GM12878 (cell line): Measurements from ENCODE around the gene NOTCH1. TPM values are rescaled to one million over a fixed set of nuclear protein-coding genes. Genes with fewer than 3 reads are reported as not detected.

Source experiments
- ATAC-seq: fragments of 200-7000 bp; cut with Tn5 transposase; 3 replicates; pipeline ENCODE4 v1.9.1; 2020; ENCODE audit warnings: mild to moderate bottlenecking, moderate library complexity
- BruUV-seq: library from RNA; stranded (reverse); fragments of 400-500 nt; replicated peaks from 2 replicates; lab custom pipeline; 2021; lab: Mats Ljungman, UMichigan
- CTCF ChIA-PET: fragments of 300-600 bp; sonication (Branson Sonifier 250); formaldehyde crosslinking; extraction: SDS; loops from one replicate; lab custom pipeline; 2021; ENCODE audit warnings: inconsistent platforms; lab: Yijun Ruan, JAX
- POLR2A ChIA-PET: fragments of 350-600 bp; formaldehyde crosslinking; extraction: SDS; loops from one replicate; lab custom pipeline; 2021; ENCODE audit warnings: inconsistent platforms; lab: Charles Lee
- RAD21 ChIA-PET: fragments of 300-600 bp; sonication (Branson Sonifier 250); formaldehyde crosslinking; loops from one replicate; lab custom pipeline; 2023; ENCODE audit warnings: antibody characterized with exemption; ENCODE audit not compliant: unreplicated experiment; lab: Charles Lee
- SMC1A ChIA-PET: fragments of 300-600 bp; sonication (Branson Sonifier 250); formaldehyde crosslinking; loops from one replicate; lab custom pipeline; 2023; ENCODE audit not compliant: unreplicated experiment, uncharacterized antibody; lab: Charles Lee
- DNase-seq: peaks from one replicate; pipeline ENCODE4 v3.0.0-alpha.2; 2011; ENCODE audit warnings: low read depth, low spot score
- FAIRE-seq: peaks from 3 replicates; lab custom pipeline; 2011; peaks lifted over from hg19 to GRCh38; lab: Jason Lieb, UNC
- H2AFZ ChIP-seq: 2 replicates; pipeline ENCODE4 v1.6.0; 2011; ENCODE audit warnings: low read depth, low read length, control low read depth; ENCODE audit not compliant: control insufficient read depth
- H3K27ac ChIP-seq: 2 replicates; pipeline ENCODE4 v1.5.1; 2011; ENCODE audit warnings: control low read depth; ENCODE audit not compliant: control insufficient read depth, insufficient read depth
- H3K27me3 ChIP-seq, 2 experiments: replicated peaks in 1 of 2; 2 replicates each; pipeline versions ENCODE4 v1.6.0 to v1.6.1; 2011; ENCODE audit warnings: low read length in 1 of 2; ENCODE audit not compliant: control insufficient read depth in 2 of 2, insufficient read depth in 2 of 2
- H3K36me3 ChIP-seq, 2 experiments: 2 replicates each; pipeline ENCODE4 v1.5.1; 2011; ENCODE audit warnings: low read length in 1 of 2; ENCODE audit not compliant: control insufficient read depth in 2 of 2, insufficient read depth in 2 of 2
- H3K4me1 ChIP-seq: 2 replicates; pipeline ENCODE4 v1.6.1; 2011; ENCODE audit warnings: mild to moderate bottlenecking, low read length, moderate library complexity, mixed read lengths; ENCODE audit not compliant: control insufficient read depth, insufficient read depth
- H3K4me2 ChIP-seq: 2 replicates; pipeline ENCODE4 v1.6.0; 2011; ENCODE audit warnings: control low read depth; ENCODE audit not compliant: control insufficient read depth, insufficient read depth
- H3K4me3 ChIP-seq: fragments of 200-600 bp; sonication (generic); 2 replicates; pipeline ENCODE4 v1.5.1; 2016
- H3K79me2 ChIP-seq: 2 replicates; pipeline ENCODE4 v1.6.0; 2011; ENCODE audit warnings: low read length; ENCODE audit not compliant: control insufficient read depth, insufficient read depth
- H3K9ac ChIP-seq: 2 replicates; pipeline ENCODE4 v1.8.0; 2011; ENCODE audit warnings: low read length, control low read depth, mixed read lengths; ENCODE audit not compliant: control insufficient read depth, insufficient read depth
- H3K9me3 ChIP-seq: replicated peaks from 3 replicates; pipeline ENCODE4 v1.5.1; 2011; ENCODE audit warnings: mild to moderate bottlenecking, low read length; ENCODE audit not compliant: control insufficient read depth, insufficient read depth
- H4K20me1 ChIP-seq: 2 replicates; pipeline ENCODE4 v1.6.0; 2011; ENCODE audit not compliant: control insufficient read depth, insufficient read depth
- ATF3 ChIP-seq: IDR thresholded peaks from 2 replicates; pipeline ENCODE4 v1.6.1; 2011; ENCODE audit warnings: low read depth, mild to moderate bottlenecking, low read length, moderate library complexity, borderline replicate concordance; ENCODE audit errors: extremely low read depth
- BCLAF1 ChIP-seq: fragments of 450-650 bp; IDR thresholded peaks from 2 replicates; pipeline ENCODE4 v1.6.1; 2017; ENCODE audit warnings: antibody characterized with exemption, mild to moderate bottlenecking, moderate library complexity
- CBX3 ChIP-seq: fragments of 200-600 bp; sonication (generic); IDR thresholded peaks from 2 replicates; pipeline ENCODE4 v1.6.1; 2016; ENCODE audit warnings: low read depth, borderline replicate concordance
- IKZF2 ChIP-seq, 2 experiments: fragments of 450-650 bp; IDR thresholded peaks; 2 replicates each; pipeline ENCODE4 v1.6.1; 2017; ENCODE audit warnings: mild to moderate bottlenecking in 2 of 2, moderate library complexity in 2 of 2
- IRF4 ChIP-seq: IDR thresholded peaks from 2 replicates; pipeline ENCODE4 v1.6.1; 2011; ENCODE audit warnings: low read depth, low read length
- NBN ChIP-seq: fragments of 450-650 bp; IDR thresholded peaks from 2 replicates; pipeline ENCODE4 v1.6.1; 2016
- NFYB ChIP-seq: IDR thresholded peaks from 2 replicates; pipeline ENCODE4 v1.6.1; 2011; ENCODE audit warnings: low read depth, mild to moderate bottlenecking, low read length, improper control_type of control experiment, moderate library complexity; ENCODE audit not compliant: insufficient read depth
- SP1 ChIP-seq: IDR thresholded peaks from one replicate; pipeline ENCODE4 v1.6.1; 2011; ENCODE audit warnings: low read depth, low read length
- WGBS: methylation state at CpG from one replicate; pipeline ENCODE4 v1.1.6; 2016; ENCODE audit warnings: low lambda C conversion rate; ENCODE audit not compliant: insufficient replicate concordance, insufficient coverage; ENCODE audit errors: missing lambda C conversion rate; 5-methylcytosine and 5-hydroxymethylcytosine counted together
- in situ Hi-C: fragments of 300-500 bp; cut with MboI; formaldehyde crosslinking; loops from 9 replicates; pipeline ENCODE4 v1.14.3; 2018; ENCODE audit warnings: mixed read lengths
- intact Hi-C: fragments of 100-400 bp; cut with micrococcal nuclease; formaldehyde crosslinking; loops from one replicate; pipeline ENCODE4 v1.14.2; 2022; ENCODE audit not compliant: unreplicated experiment
- polyA plus RNA-seq, 11 experiments: library from polyadenylated mRNA; depleted of rRNA in 4 of 11; unstranded in 6 of 11; stranded (reverse) in 5 of 11; fragments of >200 nt; fragmentation: Nextera tagmentation in 4 of 11; fragmentation: Illumina TruSeq in 1 of 11; extraction: Ambion mirVana in 4 of 11; extraction: Trizol in 1 of 11; gene quantifications; 1 replicate in 1 of 11; 2 replicates in 10 of 11; pipeline versions ENCODE4 v1.2.1 to v1.2.3, GENCODE V29; 2011 to 2016; ENCODE audit warnings: inconsistent platforms in 2 of 11, missing spikeins in 2 of 11, low read depth in 1 of 11
- total RNA-seq, 4 experiments: library from RNA; depleted of rRNA in 3 of 4; stranded (reverse); fragments of >200 nt in 3 of 4; fragmentation: Illumina TruSeq in 1 of 4; extraction: Trizol in 1 of 4; gene quantifications; 2 replicates each; pipeline versions ENCODE4 v1.2.1 to v1.2.3, GENCODE V29; 2013 to 2021
- TF ChIP-seq, protein P1 (sequence below): fragments of 150-350 bp; IDR thresholded peaks from 2 replicates; pipeline ENCODE4 v1.6.1; 2014; ENCODE audit warnings: mild to moderate bottlenecking, low read depth, low read length
- TF ChIP-seq, protein P2 (sequence below): fragments of 450-650 bp; IDR thresholded peaks from 2 replicates; pipeline ENCODE4 v1.6.1; 2018; ENCODE audit warnings: mild to moderate bottlenecking, low read depth, moderate library complexity; ENCODE audit not compliant: partially characterized antibody
- TF ChIP-seq, protein P3 (sequence below): fragments of 450-650 bp; IDR thresholded peaks from 2 replicates; pipeline ENCODE4 v1.6.1; 2014; ENCODE audit warnings: mild to moderate bottlenecking
- TF ChIP-seq, protein P4 (sequence below): IDR thresholded peaks from 2 replicates; pipeline ENCODE4 v1.6.1; 2012; ENCODE audit warnings: low read depth, low read length, improper control_type of control experiment

NOTCH1 gene
- total and polyA plus RNA-seq, 10 of the 15 experiments (the other 5 are each of a cell fraction or from before 2014, with no cell fraction given): 0.02 to 40.0 (median 3.7) TPM

- 4% methylated on average over 24 of the region's 24 CpGs for WGBS
- Histone ChIP-seq H3K9ac (peak overlapping the region; percentile 40; the same call in 1 of the 2 replicates), H3K4me1 (peaks cover 54% of the 10 kb centered on the region), H3K36me3 (peaks cover 0 to 10% of the 10 kb centered on the region in 2 experiments; a peak in 2 of 4 replicates), H4K20me1 (peaks cover 7% of the 10 kb centered on the region), H3K4me2 (peak overlapping the region; percentile 85), H3K79me2 (peaks cover 42% of the 10 kb centered on the region), H2AFZ (no peak overlapping the region), H3K4me3 (peak overlapping the region; percentile 13), H3K27ac (peak overlapping the region; percentile 64), H3K9me3 (no peaks in the 10 kb centered on the region), H3K27me3 (no peaks in the 10 kb centered on the region)
- POLR2A ChIA-PET: interaction anchor here (0.5 to 3.0 kb wide), 7 partner anchors 9 to 88 kb away, joined by 3 to 22 read pairs (median 7); no protein-coding TSS in a partner anchor
- FAIRE-seq (no peak), ATAC-seq (peak; percentile 76), DNase-seq (no peak)
- RAD21 ChIA-PET: interaction anchor here (0.7 to 3.0 kb wide), 15 partner anchors 9 to 189 kb away, joined by 3 to 24 read pairs (median 4); no protein-coding TSS in a partner anchor
- intact Hi-C loops (no loop called here), in situ Hi-C loops (no loop called here)
- CTCF ChIA-PET: interaction anchor here (0.8 to 3.6 kb wide), 12 partner anchors 9 to 95 kb away, joined by 3 to 27 read pairs (median 6); no protein-coding TSS in a partner anchor
- BruUV-seq: no TSS peak
- SMC1A ChIA-PET: interaction anchor here (0.8 to 3.5 kb wide), 11 partner anchors 9 to 91 kb away, joined by 3 to 24 read pairs (median 4); no protein-coding TSS in a partner anchor
- TF ChIP-seq IRF4 (no peak), IKZF2 (IDR thresholded peaks at IDR 0.05) (peak; percentile 46 to 47; a peak in 3 of 4 replicates), NBN (peak; percentile 76; the same call in 1 of the 2 replicates), SP1 (no peak), NFYB (no peak), ATF3 (no peak), CBX3 (no peak), BCLAF1 (no peak)
- TF ChIP-seq, protein P1, sequence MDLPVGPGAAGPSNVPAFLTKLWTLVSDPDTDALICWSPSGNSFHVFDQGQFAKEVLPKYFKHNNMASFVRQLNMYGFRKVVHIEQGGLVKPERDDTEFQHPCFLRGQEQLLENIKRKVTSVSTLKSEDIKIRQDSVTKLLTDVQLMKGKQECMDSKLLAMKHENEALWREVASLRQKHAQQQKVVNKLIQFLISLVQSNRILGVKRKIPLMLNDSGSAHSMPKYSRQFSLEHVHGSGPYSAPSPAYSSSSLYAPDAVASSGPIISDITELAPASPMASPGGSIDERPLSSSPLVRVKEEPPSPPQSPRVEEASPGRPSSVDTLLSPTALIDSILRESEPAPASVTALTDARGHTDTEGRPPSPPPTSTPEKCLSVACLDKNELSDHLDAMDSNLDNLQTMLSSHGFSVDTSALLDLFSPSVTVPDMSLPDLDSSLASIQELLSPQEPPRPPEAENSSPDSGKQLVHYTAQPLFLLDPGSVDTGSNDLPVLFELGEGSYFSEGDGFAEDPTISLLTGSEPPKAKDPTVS: peak; percentile 85; the same call in 1 of the 2 replicates
- TF ChIP-seq, protein P2, sequence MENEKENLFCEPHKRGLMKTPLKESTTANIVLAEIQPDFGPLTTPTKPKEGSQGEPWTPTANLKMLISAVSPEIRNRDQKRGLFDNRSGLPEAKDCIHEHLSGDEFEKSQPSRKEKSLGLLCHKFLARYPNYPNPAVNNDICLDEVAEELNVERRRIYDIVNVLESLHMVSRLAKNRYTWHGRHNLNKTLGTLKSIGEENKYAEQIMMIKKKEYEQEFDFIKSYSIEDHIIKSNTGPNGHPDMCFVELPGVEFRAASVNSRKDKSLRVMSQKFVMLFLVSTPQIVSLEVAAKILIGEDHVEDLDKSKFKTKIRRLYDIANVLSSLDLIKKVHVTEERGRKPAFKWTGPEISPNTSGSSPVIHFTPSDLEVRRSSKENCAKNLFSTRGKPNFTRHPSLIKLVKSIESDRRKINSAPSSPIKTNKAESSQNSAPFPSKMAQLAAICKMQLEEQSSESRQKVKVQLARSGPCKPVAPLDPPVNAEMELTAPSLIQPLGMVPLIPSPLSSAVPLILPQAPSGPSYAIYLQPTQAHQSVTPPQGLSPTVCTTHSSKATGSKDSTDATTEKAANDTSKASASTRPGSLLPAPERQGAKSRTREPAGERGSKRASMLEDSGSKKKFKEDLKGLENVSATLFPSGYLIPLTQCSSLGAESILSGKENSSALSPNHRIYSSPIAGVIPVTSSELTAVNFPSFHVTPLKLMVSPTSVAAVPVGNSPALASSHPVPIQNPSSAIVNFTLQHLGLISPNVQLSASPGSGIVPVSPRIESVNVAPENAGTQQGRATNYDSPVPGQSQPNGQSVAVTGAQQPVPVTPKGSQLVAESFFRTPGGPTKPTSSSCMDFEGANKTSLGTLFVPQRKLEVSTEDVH: no peak
- TF ChIP-seq, protein P3, sequence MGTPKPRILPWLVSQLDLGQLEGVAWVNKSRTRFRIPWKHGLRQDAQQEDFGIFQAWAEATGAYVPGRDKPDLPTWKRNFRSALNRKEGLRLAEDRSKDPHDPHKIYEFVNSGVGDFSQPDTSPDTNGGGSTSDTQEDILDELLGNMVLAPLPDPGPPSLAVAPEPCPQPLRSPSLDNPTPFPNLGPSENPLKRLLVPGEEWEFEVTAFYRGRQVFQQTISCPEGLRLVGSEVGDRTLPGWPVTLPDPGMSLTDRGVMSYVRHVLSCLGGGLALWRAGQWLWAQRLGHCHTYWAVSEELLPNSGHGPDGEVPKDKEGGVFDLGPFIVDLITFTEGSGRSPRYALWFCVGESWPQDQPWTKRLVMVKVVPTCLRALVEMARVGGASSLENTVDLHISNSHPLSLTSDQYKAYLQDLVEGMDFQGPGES: no peak
- TF ChIP-seq, protein P4, sequence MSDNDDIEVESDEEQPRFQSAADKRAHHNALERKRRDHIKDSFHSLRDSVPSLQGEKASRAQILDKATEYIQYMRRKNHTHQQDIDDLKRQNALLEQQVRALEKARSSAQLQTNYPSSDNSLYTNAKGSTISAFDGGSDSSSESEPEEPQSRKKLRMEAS: 0 out of 2 replicates have a peak, but pooled peaks have one; percentile 5
These were observed 7.0 kb downstream of the NOTCH1 start for GRCh38 chr9:136538599-136539426.
